ENCODE data around the gene CCDC83.

The CCDC83 gene

DNA sequence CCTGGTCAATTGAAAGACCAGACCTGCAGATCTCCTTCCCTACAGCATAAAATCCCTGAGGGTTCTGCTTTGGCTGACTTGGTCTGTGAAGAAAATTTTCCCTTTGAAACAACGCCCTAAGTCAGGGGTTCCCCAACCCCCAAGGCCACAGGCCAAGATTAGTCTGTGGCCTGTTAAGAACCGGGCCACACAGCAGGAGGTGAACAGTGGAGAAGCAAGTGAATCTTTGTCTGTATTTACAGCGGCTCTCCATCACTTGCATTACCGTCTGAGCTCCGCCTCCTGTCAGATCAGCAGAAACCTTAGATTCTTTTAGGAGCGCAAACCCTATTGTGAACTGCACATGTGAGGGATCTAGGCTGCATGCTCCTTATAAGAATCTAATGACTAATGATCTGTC, 38.2 kb downstream of the CCDC83 start:
- TF ChIP-seq, protein P1, sequence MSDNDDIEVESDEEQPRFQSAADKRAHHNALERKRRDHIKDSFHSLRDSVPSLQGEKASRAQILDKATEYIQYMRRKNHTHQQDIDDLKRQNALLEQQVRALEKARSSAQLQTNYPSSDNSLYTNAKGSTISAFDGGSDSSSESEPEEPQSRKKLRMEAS (IDR thresholded peaks at IDR 0.05; ENCODE audit: low read depth, low read length), result no peak
- TF ChIP-seq, protein P2, sequence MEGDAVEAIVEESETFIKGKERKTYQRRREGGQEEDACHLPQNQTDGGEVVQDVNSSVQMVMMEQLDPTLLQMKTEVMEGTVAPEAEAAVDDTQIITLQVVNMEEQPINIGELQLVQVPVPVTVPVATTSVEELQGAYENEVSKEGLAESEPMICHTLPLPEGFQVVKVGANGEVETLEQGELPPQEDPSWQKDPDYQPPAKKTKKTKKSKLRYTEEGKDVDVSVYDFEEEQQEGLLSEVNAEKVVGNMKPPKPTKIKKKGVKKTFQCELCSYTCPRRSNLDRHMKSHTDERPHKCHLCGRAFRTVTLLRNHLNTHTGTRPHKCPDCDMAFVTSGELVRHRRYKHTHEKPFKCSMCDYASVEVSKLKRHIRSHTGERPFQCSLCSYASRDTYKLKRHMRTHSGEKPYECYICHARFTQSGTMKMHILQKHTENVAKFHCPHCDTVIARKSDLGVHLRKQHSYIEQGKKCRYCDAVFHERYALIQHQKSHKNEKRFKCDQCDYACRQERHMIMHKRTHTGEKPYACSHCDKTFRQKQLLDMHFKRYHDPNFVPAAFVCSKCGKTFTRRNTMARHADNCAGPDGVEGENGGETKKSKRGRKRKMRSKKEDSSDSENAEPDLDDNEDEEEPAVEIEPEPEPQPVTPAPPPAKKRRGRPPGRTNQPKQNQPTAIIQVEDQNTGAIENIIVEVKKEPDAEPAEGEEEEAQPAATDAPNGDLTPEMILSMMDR (IDR thresholded peaks at IDR 0.05; ENCODE audit: low read depth, low read length), result no peak
- no peak for TF ChIP-seq POLR2A (IDR thresholded peaks at IDR 0.05; ENCODE audit: extremely low read depth, insufficient read length)
- no peak for TF ChIP-seq MYC (IDR thresholded peaks at IDR 0.05; ENCODE audit: low read depth, low read length)

DNA sequence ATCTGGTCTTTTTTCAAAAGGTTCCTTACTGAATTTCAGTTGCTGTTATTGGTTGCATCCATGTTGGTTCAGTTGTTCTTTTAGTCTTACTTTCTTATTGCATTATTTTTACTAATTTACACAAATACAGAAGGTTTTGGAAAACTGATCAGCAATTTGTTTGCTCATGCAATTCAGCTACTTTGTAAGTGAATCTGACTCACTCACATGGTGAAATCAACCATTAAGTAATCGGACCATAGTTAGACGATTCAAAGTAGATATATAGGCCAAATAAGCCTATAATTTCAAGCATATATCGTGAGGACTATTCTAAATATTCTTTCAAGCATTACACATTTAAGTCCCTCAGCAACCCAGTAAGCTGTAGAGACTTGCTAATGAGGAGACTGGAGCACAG, 41.7 kb downstream of the CCDC83 start:
- TF ChIP-seq, protein P1 (IDR thresholded peaks at IDR 0.05; ENCODE audit: low read depth, low read length), result no peak
- TF ChIP-seq POLR2A (IDR thresholded peaks at IDR 0.05; ENCODE audit: extremely low read depth, insufficient read length) (no peak), MYC (IDR thresholded peaks at IDR 0.05; ENCODE audit: low read depth, low read length) (no peak)
- TF ChIP-seq, protein P2 (IDR thresholded peaks at IDR 0.05; ENCODE audit: low read depth, low read length), result no peak
- no peak for DNase-seq (ENCODE audit: low read depth)

More for the DNA sequence above, 38.2 kb downstream of the CCDC83 start:
- H3K4me3 ChIP-seq (ENCODE audit: low read depth, low read length), result no peak overlapping the region
- no peak for DNase-seq (ENCODE audit: low read depth)

DNA sequence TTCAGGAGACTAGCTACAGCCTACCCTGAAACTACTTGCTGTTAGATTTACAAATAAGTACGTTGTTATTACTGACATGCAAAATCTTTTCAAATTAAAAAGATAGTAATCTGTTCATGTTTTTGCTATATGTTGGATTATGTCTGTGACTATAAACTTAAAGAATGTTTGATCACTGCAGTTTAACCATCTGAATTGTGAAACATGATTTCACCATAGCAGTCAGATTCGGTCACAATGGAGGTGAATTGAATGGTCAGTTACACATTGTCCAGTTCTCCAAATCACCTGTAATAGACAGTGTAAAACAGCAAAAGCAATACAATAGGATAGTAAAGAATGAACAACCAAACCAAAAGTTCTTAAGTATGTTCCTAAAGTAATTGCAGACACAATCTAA, 43.3 kb downstream of the CCDC83 start:
- TF ChIP-seq, protein P1 (IDR thresholded peaks at IDR 0.05; ENCODE audit: low read depth, low read length), result no peak
- TF ChIP-seq, protein P2 (IDR thresholded peaks at IDR 0.05; ENCODE audit: low read depth, low read length), result no peak
- TF ChIP-seq MYC (IDR thresholded peaks at IDR 0.05; ENCODE audit: low read depth, low read length) (no peak), POLR2A (IDR thresholded peaks at IDR 0.05; ENCODE audit: extremely low read depth, insufficient read length) (no peak)
- DNase-seq (ENCODE audit: low read depth), result no peak
- no peak overlapping the region for H3K4me3 ChIP-seq (ENCODE audit: low read depth, low read length)

More for the DNA sequence above, 41.7 kb downstream of the CCDC83 start:
- no peak overlapping the region for H3K4me3 ChIP-seq (ENCODE audit: low read depth, low read length)

DNA sequence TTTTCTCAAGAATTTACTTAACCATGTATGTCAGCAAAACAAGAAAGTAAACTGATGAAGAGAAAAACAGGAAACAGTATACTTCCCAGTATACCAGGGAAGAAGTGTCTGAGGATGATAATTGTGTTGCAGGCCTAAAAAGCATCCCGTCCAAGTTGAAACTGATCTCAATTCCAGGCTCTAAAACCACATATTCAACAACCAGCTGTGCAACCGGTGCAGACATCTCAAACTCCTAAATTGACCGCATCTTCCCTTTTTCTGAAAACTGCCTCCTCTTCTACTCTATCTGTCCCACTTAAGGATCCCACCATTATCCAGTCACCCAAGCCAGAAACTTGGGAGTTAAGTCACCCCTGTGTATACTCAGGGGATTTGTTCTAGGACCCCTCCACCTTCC, 47.2 kb downstream of the CCDC83 start:
- DNase-seq (ENCODE audit: low read depth), result no peak
- no peak overlapping the region for H3K4me3 ChIP-seq (ENCODE audit: low read depth, low read length)
- TF ChIP-seq, protein P1 (IDR thresholded peaks at IDR 0.05; ENCODE audit: low read depth, low read length), result no peak
- TF ChIP-seq, protein P2 (IDR thresholded peaks at IDR 0.05; ENCODE audit: low read depth, low read length), result no peak
- TF ChIP-seq POLR2A (IDR thresholded peaks at IDR 0.05; ENCODE audit: extremely low read depth, insufficient read length), result no peak
- no peak for TF ChIP-seq MYC (IDR thresholded peaks at IDR 0.05; ENCODE audit: low read depth, low read length)

DNA sequence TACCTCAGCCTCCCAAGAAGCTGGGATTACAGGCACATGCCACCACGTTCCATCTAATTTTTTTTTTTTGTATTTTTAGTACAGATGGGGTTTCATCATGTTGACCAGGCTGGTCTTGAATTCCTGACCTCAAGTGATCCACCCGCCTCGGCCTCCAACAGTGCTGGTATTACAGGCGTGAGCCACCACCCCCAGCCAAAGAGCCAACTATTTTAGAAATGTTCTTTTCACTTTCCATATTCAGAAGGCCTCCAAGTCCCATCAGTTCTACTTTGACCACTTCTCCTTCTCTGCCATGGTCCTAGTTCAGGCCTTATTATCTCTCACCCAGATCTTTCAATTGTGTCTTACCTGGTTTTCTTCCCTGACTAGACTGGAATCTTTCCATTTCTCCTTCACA, 48.2 kb downstream of the CCDC83 start:
- H3K4me3 ChIP-seq (ENCODE audit: low read depth, low read length), result no peak overlapping the region
- TF ChIP-seq, protein P2 (IDR thresholded peaks at IDR 0.05; ENCODE audit: low read depth, low read length), result no peak
- no peak for TF ChIP-seq MYC (IDR thresholded peaks at IDR 0.05; ENCODE audit: low read depth, low read length)
- TF ChIP-seq, protein P1 (IDR thresholded peaks at IDR 0.05; ENCODE audit: low read depth, low read length), result no peak
- no peak for TF ChIP-seq POLR2A (IDR thresholded peaks at IDR 0.05; ENCODE audit: extremely low read depth, insufficient read length)
- no peak for DNase-seq (ENCODE audit: low read depth)
